Right cardiac atrium (tissue), 5 donors: ENCODE measurements around the gene UNC45B. TPM values are rescaled to one million over a fixed set of nuclear protein-coding genes. Genes with fewer than 3 reads are reported as not detected.
"Not testable (repeated sequence)": the region's sequence is repeated elsewhere in the genome, so short reads cannot be mapped to it uniquely, and the experiment has no call there.

Source experiments
- ATAC-seq, 2 donors: fragments of 200-7000 bp; cut with Tn5 transposase; one replicate each; pipeline versions ENCODE4 v1.8.0 to v1.9.1; 2020; ENCODE audit warnings: moderate library complexity in 2 of 2, mild to moderate bottlenecking in 1 of 2
- DNase-seq, 3 donors: peaks; one replicate each; pipeline ENCODE4 v3.0.0-alpha.2; 2020
- H3K27ac ChIP-seq: one replicate; pipeline ENCODE4 v1.5.1; 2013; ENCODE audit warnings: mild to moderate bottlenecking, low read length, control low read depth, moderate library complexity
- H3K27me3 ChIP-seq: one replicate; pipeline ENCODE4 v1.6.1; 2013; ENCODE audit not compliant: control insufficient read depth, insufficient read depth
- H3K4me1 ChIP-seq: one replicate; pipeline ENCODE4 v1.6.1; 2013; ENCODE audit warnings: low read length; ENCODE audit not compliant: control insufficient read depth, insufficient read depth
- H3K4me3 ChIP-seq: one replicate; pipeline ENCODE4 v1.5.1; 2013; ENCODE audit warnings: low read length, control low read depth
- H3K9me3 ChIP-seq: one replicate; pipeline ENCODE4 v1.6.1; 2013; ENCODE audit warnings: low read length; ENCODE audit not compliant: control insufficient read depth
- WGBS: extraction: QIAGEN DNeasy Blood & Tissue Kit; methylation state at CpG from one replicate; pipeline ENCODE4 v1.1.7; 2013; 5-methylcytosine and 5-hydroxymethylcytosine counted together
- intact Hi-C, 4 donors: fragments of 100-400 bp; cut with DNase I; formaldehyde crosslinking; loops; one replicate each; pipeline versions ENCODE4 v1.11.0 to v1.14.0; 2022 to 2023
- polyA plus RNA-seq: library from polyadenylated mRNA; stranded (reverse); fragments of 200-250 nt; gene quantifications from one replicate; pipeline ENCODE4 v1.2.3, GENCODE V29; 2013
- total RNA-seq, 4 donors: library from RNA; stranded (reverse); fragmentation: NEBNext Ultra II Directional; extraction: Animal tissue kit (Norgen Biotek cat#: 25700); gene quantifications; one replicate each; pipeline ENCODE4 v1.2.1, GENCODE V29; 2021
- donor health status: healthy with polysubstance abuse.
- donor health status: DM: no; HTN: yes; CAD: no.
- donor health status: DM: no; HTN: no; CAD: no.
- donor health status: DM: no; HTN: yes; CAD: no; lungs with severe emphysema.
- donor health status: DM: yes; HTN: yes; CAD: no.

The UNC45B gene
- total and polyA plus RNA-seq, 5 donors, result 62.2 to 193 (median 170) TPM

- H3K9me3 ChIP-seq, result no peaks in the 10 kb centered on the region
- intact Hi-C loops, result loop anchor here in 1 of 4 donors (5.0 kb wide), 1 partner anchor 361 kb away; no protein-coding TSS in a partner anchor
- no peak overlapping the region for H3K4me3 ChIP-seq
- no peak for DNase-seq
- 69% methylated on average over 18 of the region's 18 CpGs for WGBS
- H3K27ac ChIP-seq, result no peak overlapping the region
- H3K27me3 ChIP-seq, result no peaks in the 10 kb centered on the region
- ATAC-seq, result peak; percentile 36 to 51
- no peaks in the 10 kb centered on the region for H3K4me1 ChIP-seq
Observed at GRCh38 chr17:35170968-35171771, 23.6 kb downstream of the UNC45B start.

- no peak for DNase-seq
- WGBS, result 50% methylated on average over 2 of the region's 2 CpGs
- Histone ChIP-seq H3K27me3 (no peaks in the 10 kb centered on the region), H3K4me3 (no peak overlapping the region), H3K27ac (no peak overlapping the region), H3K9me3 (no peaks in the 10 kb centered on the region), H3K4me1 (no peaks in the 10 kb centered on the region)
- no peak for ATAC-seq
- intact Hi-C loops, result loop anchor here in 1 of 4 donors (5.0 kb wide), 1 partner anchor 360 kb away; no protein-coding TSS in a partner anchor
Observed at GRCh38 chr17:35171834-35172233, 24.2 kb downstream of the UNC45B start.

GRCh38 chr17:35172321-35172720 is 24.7 kb downstream of the UNC45B start:
- not testable (repeated sequence) for DNase-seq, H3K4me3 ChIP-seq, H3K4me1 ChIP-seq, H3K27ac ChIP-seq, ATAC-seq, H3K9me3 ChIP-seq, H3K27me3 ChIP-seq
- 86% methylated on average over 3 of the region's 3 CpGs for WGBS
- intact Hi-C loops, result loop anchor here in 1 of 4 donors (5.0 kb wide), 1 partner anchor 360 kb away; no protein-coding TSS in a partner anchor

GRCh38 chr17:35174835-35175334 is 27.3 kb downstream of the UNC45B start:
- no peak for DNase-seq
- Histone ChIP-seq H3K4me3 (no peak overlapping the region), H3K27ac (no peak overlapping the region), H3K27me3 (no peaks in the 10 kb centered on the region), H3K4me1 (no peaks in the 10 kb centered on the region), H3K9me3 (no peaks in the 10 kb centered on the region)
- intact Hi-C loops, result loop anchor here in 1 of 4 donors (5.0 kb wide), 1 partner anchor 357 kb away; no protein-coding TSS in a partner anchor
- no peak for ATAC-seq
- 84% methylated on average over 2 of the region's 2 CpGs for WGBS

GRCh38 chr17:35175638-35176415 is 28.2 kb downstream of the UNC45B start:
- DNase-seq (no peak), ATAC-seq (no peak)
- Histone ChIP-seq H3K27me3 (no peaks in the 10 kb centered on the region), H3K27ac (no peak overlapping the region), H3K9me3 (no peaks in the 10 kb centered on the region), H3K4me1 (no peaks in the 10 kb centered on the region), H3K4me3 (no peak overlapping the region)
- 74% methylated on average over 9 of the region's 9 CpGs for WGBS
- intact Hi-C loops, result no loop called here

GRCh38 chr17:35176897-35177296 is 29.3 kb downstream of the UNC45B start:
- 72% methylated on average over 8 of the region's 8 CpGs for WGBS
- no peak overlapping the region for H3K27ac ChIP-seq
- H3K4me1 ChIP-seq, result no peaks in the 10 kb centered on the region
- intact Hi-C loops, result no loop called here
- DNase-seq (no peak), ATAC-seq (no peak)
- no peak overlapping the region for H3K4me3 ChIP-seq
- no peaks in the 10 kb centered on the region for H3K27me3 ChIP-seq
- no peaks in the 10 kb centered on the region for H3K9me3 ChIP-seq

- H3K4me3 ChIP-seq, H3K27ac ChIP-seq, ATAC-seq, H3K9me3 ChIP-seq, H3K27me3 ChIP-seq, H3K4me1 ChIP-seq, intact Hi-C loops, DNase-seq: not testable (repeated sequence)
- WGBS, result 92% methylated on average over 5 of the region's 5 CpGs
Observed at GRCh38 chr17:35179379-35179778, 31.8 kb downstream of the UNC45B start.

GRCh38 chr17:35183332-35183731 is 35.7 kb downstream of the UNC45B start:
- 53% methylated on average over 6 of the region's 6 CpGs for WGBS
- no peaks in the 10 kb centered on the region for H3K4me1 ChIP-seq

GRCh38 chr17:35184274-35184673 is 36.7 kb downstream of the UNC45B start:
- DNase-seq, result no peak
- H3K9me3 ChIP-seq, result no peaks in the 10 kb centered on the region
- no peaks in the 10 kb centered on the region for H3K27me3 ChIP-seq
- intact Hi-C loops, result no loop called here
- H3K4me3 ChIP-seq, result no peak overlapping the region
- WGBS, result 55% methylated on average over 3 of the region's 3 CpGs
- H3K27ac ChIP-seq, result no peak overlapping the region
- H3K4me1 ChIP-seq, result no peaks in the 10 kb centered on the region
- no peak for ATAC-seq

More at GRCh38 chr17:35183332-35183731, 35.7 kb downstream of the UNC45B start:
- no peak overlapping the region for H3K27ac ChIP-seq
- H3K27me3 ChIP-seq, result no peaks in the 10 kb centered on the region
- ATAC-seq, result no peak
- DNase-seq, result no peak
- no peaks in the 10 kb centered on the region for H3K9me3 ChIP-seq
- H3K4me3 ChIP-seq, result no peak overlapping the region
- intact Hi-C loops, result no loop called here

- H3K9me3 ChIP-seq, result no peaks in the 10 kb centered on the region
- ATAC-seq (no peak), DNase-seq (no peak)
- 30% methylated on average over 1 of the region's 1 CpG for WGBS
- no peak overlapping the region for H3K4me3 ChIP-seq
- H3K27me3 ChIP-seq, result no peaks in the 10 kb centered on the region
- no peak overlapping the region for H3K27ac ChIP-seq
- no peaks in the 10 kb centered on the region for H3K4me1 ChIP-seq
- intact Hi-C loops, result no loop called here
Observed at GRCh38 chr17:35185849-35186248, 38.2 kb downstream of the UNC45B start.

GRCh38 chr17:35187481-35187880 is 39.9 kb downstream of the UNC45B start:
- no peak overlapping the region for H3K27ac ChIP-seq
- no peak overlapping the region for H3K4me3 ChIP-seq
- intact Hi-C loops, result no loop called here
- H3K9me3 ChIP-seq, result no peaks in the 10 kb centered on the region
- no peaks in the 10 kb centered on the region for H3K4me1 ChIP-seq
- no peaks in the 10 kb centered on the region for H3K27me3 ChIP-seq
- whole genome bisulfite sequencing, result 88% methylated on average over 2 of the region's 2 CpGs
- ATAC-seq (no peak), DNase-seq (no peak)
